Ammon's horn (tissue), 1 donor: ENCODE data around the gene ACTA2.
"Not testable (repeated sequence)": the region's sequence is repeated elsewhere in the genome, so short reads cannot be mapped to it uniquely, and the experiment has no call there.

Experiments
- DNase-seq: peaks from one replicate; pipeline ENCODE4 v3.0.0-alpha.2; 2016; ENCODE audit warnings: low spot score

ACTA2 gene

GRCh38 chr10:88949912-88950837 lies 2.4 kb downstream of the ACTA2 start:
- DNase-seq: no peak

- DNase-seq: no peak
Observed at GRCh38 chr10:88949051-88949450, 3.5 kb downstream of the ACTA2 start.

GRCh38 chr10:88946965-88947590 lies 5.5 kb downstream of the ACTA2 start:
- DNase-seq: no peak

GRCh38 chr10:88946200-88946599 lies 6.4 kb downstream of the ACTA2 start:
- DNase-seq: no peak

- no peak for DNase-seq
Observed at GRCh38 chr10:88944813-88945212, 7.8 kb downstream of the ACTA2 start.

GRCh38 chr10:88943778-88944177 lies 8.8 kb downstream of the ACTA2 start:
- no peak for DNase-seq

GRCh38 chr10:88941026-88941425 lies 11.5 kb downstream of the ACTA2 start:
- no peak for DNase-seq

GRCh38 chr10:88938938-88939337 lies 13.6 kb downstream of the ACTA2 start:
- DNase-seq: no peak

- no peak for DNase-seq
Observed at GRCh38 chr10:88938039-88938438, 14.5 kb downstream of the ACTA2 start.

GRCh38 chr10:88936656-88937055 lies 15.9 kb downstream of the ACTA2 start:
- DNase-seq: no peak

- DNase-seq: peak; percentile 90
Observed at GRCh38 chr10:88934900-88935672, 17.5 kb downstream of the ACTA2 start.

- no peak for DNase-seq
Observed at GRCh38 chr10:88933564-88933963, 19.0 kb downstream of the ACTA2 start.

- DNase-seq: peak; percentile 85
Observed at GRCh38 chr10:88932539-88933256, 19.9 kb downstream of the ACTA2 start.

- DNase-seq: not testable (repeated sequence)
Observed at GRCh38 chr10:88932029-88932428, 20.5 kb downstream of the ACTA2 start.

GRCh38 chr10:88931548-88931947 lies 21.0 kb downstream of the ACTA2 start:
- DNase-seq: no peak

- no peak for DNase-seq
Observed at GRCh38 chr10:88928254-88928653, 24.3 kb downstream of the ACTA2 start.

- no peak for DNase-seq
Observed at GRCh38 chr10:88927416-88927690, 25.2 kb downstream of the ACTA2 start.

- no peak for DNase-seq
Observed at GRCh38 chr10:88926566-88927415, 25.8 kb downstream of the ACTA2 start.

GRCh38 chr10:88923520-88923919 lies 29.1 kb downstream of the ACTA2 start:
- DNase-seq: no peak

- no peak for DNase-seq
Observed at GRCh38 chr10:88922041-88922440, 30.5 kb downstream of the ACTA2 start.

- DNase-seq: no peak
Observed at GRCh38 chr10:88920986-88921593, 31.5 kb downstream of the ACTA2 start.
